GM12864 (cell line): Measurements from ENCODE around the gene AP3S2.

Source experiments
- DNase-seq: peaks from one replicate; pipeline ENCODE4 v3.0.0-alpha.2; 2011; ENCODE audit warnings: low read depth
- H3K4me3 ChIP-seq: 2 replicates; pipeline ENCODE4 v1.5.1; 2011; ENCODE audit warnings: mild to moderate bottlenecking, low read depth, low read length, control low read depth
- TF ChIP-seq, protein P1 (sequence below): IDR thresholded peaks from 2 replicates; pipeline ENCODE4 v1.5.1; 2011; ENCODE audit warnings: low read depth, mild to moderate bottlenecking, moderate library complexity, low read length, control low read depth, inconsistent platforms; ENCODE audit errors: missing control alignments

AP3S2 gene

DNA sequence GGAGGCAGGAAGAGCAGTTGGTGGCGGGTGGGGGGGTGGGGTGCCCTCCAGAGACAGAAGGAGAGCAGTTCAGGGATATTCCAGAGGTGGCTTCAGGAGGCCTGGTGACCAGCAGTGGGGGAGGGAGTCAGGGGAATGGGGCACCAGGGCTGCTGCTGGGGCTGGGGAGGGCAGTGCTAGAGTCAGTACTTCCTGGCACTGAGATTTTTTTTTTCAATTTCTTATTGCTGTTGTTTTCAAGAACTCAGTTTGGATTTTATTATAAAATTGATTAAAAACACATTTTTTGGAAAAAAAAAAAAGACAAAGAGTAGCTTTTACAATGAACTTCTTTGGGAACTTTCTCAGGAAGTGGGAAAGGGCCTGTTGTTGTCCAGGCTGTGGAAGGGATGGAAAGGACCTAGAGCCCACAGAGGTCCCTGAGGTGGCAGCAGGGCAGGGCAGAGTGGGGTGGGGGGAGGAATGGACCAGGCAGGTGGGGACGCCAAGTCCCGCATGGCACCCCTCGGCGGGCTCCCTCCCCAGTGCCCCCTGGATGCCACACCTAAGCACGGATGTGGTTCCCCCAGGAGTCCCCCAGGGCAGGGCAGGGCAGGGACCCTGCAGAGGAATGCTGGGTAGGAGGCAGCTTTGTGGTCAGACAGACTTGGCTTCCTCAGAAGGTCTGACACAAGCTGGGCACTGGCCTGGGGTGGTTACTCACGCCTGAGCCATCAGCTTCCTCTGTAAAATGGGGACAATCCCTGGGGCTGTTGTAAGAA, 70.7 kb downstream of the AP3S2 start:
- TF ChIP-seq, protein P1, sequence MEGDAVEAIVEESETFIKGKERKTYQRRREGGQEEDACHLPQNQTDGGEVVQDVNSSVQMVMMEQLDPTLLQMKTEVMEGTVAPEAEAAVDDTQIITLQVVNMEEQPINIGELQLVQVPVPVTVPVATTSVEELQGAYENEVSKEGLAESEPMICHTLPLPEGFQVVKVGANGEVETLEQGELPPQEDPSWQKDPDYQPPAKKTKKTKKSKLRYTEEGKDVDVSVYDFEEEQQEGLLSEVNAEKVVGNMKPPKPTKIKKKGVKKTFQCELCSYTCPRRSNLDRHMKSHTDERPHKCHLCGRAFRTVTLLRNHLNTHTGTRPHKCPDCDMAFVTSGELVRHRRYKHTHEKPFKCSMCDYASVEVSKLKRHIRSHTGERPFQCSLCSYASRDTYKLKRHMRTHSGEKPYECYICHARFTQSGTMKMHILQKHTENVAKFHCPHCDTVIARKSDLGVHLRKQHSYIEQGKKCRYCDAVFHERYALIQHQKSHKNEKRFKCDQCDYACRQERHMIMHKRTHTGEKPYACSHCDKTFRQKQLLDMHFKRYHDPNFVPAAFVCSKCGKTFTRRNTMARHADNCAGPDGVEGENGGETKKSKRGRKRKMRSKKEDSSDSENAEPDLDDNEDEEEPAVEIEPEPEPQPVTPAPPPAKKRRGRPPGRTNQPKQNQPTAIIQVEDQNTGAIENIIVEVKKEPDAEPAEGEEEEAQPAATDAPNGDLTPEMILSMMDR, result no peak
- DNase-seq, result no peak
- no peak overlapping the region for H3K4me3 ChIP-seq

GRCh38 chr15:89822611-89822950, 71.2 kb downstream of the AP3S2 start:
- TF ChIP-seq, protein P1, result no peak
- no peak for DNase-seq
- no peak overlapping the region for H3K4me3 ChIP-seq

GRCh38 chr15:89822026-89822425, 71.8 kb downstream of the AP3S2 start:
- H3K4me3 ChIP-seq, result no peak overlapping the region
- DNase-seq, result no peak
- TF ChIP-seq, protein P1, result no peak

GRCh38 chr15:89820666-89821611, 72.9 kb downstream of the AP3S2 start:
- TF ChIP-seq, protein P1, result no peak
- H3K4me3 ChIP-seq, result no peak overlapping the region
- DNase-seq, result no peak

DNA sequence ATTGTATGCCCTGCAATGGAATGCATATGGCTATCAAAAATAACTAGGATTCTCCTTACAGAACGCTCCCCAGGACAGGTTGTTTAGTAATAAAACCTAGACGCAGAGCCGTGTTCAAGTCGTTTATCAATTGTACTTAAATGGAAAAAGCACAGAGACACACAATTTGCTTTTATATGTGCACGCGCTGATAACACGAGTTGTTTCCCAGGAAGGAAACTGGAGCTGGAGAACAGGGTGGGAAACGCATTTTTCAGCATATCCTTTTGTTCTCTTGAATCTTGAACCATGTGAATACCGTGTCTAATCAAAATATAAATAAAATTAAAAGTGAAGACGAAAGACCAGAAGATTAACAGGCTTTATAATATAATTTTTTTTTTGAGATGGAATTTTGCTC, 75.5 kb downstream of the AP3S2 start:
- DNase-seq, result no peak
- TF ChIP-seq, protein P1, result no peak
- no peak overlapping the region for H3K4me3 ChIP-seq

GRCh38 chr15:89817701-89818280, 76.0 kb downstream of the AP3S2 start:
- DNase-seq, result no peak
- H3K4me3 ChIP-seq, result no peak overlapping the region

More at GRCh38 chr15:89817701-89818280, 76.0 kb downstream of the AP3S2 start:
- TF ChIP-seq, protein P1, result no peak
